ENCODE data around the gene ACSM3. TPM values are rescaled to one million over a fixed set of nuclear protein-coding genes. Genes with fewer than 3 reads are reported as not detected.

ACSM3 gene
- total and polyA plus RNA-seq, 9 of the 15 experiments (the other 6 are each of a cell fraction or from before 2014, with no cell fraction given): 112 to 420 (median 182) TPM

DNA sequence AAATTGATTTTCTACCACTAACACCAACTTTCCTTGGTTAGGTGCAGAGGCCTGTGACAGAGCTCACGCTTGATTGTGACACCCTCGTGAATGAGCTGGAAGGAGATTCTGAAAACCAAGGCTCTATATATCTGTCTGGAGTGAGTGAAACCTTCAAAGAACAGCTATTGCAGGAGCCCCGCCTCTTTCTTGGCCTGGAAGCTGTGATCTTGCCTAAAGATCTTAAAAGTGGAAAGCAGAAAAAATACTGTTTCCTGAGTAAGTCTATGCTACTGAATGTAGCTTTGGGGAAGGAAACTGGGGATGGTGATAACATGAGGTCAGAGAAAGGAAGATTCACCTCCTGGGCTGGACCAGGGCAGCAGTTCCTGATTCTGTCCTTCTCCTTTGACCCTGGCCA is 80.8 kb downstream of the ACSM3 start:
- intact Hi-C loops (cut with micrococcal nuclease): no loop called here
- Histone ChIP-seq H3K27me3 (ENCODE audit: control insufficient read depth in 2 of 2, insufficient read depth in 2 of 2, low read length in 2 of 2) (no peaks in the 10 kb centered on the region), H3K36me3 (ENCODE audit: control insufficient read depth, insufficient read depth, low read length) (peaks cover 76% of the 10 kb centered on the region; the same call in 2 of the 3 replicates), H3K79me2 (ENCODE audit: control insufficient read depth, insufficient read depth, low read length) (no peaks in the 10 kb centered on the region), H3K9me3 (replicated peaks; ENCODE audit: control insufficient read depth, insufficient read depth, low read depth, low read length) (no peaks in the 10 kb centered on the region), H3K4me1 (replicated peaks in 1 of 2; ENCODE audit: control insufficient read depth in 2 of 2, insufficient read depth in 2 of 2, low read length in 2 of 2) (no peaks in the 10 kb centered on the region), H2AFZ (ENCODE audit: low read depth, low read length) (no peak overlapping the region), H3K27ac (ENCODE audit: extremely low read depth, low read depth, low read length) (no peak overlapping the region), H4K20me1 (replicated peaks; ENCODE audit: control insufficient read depth, insufficient read depth, low read length) (no peaks in the 10 kb centered on the region), H3K4me2 (ENCODE audit: insufficient read depth, low read length) (no peak overlapping the region), H3K4me3 (no peak overlapping the region), H3K9ac (ENCODE audit: insufficient read depth in 1 of 2, low read depth in 2 of 2, low read length in 2 of 2) (no peak overlapping the region), H3K9me1 (ENCODE audit: control insufficient read depth, insufficient read depth, low read length) (no peaks in the 10 kb centered on the region)
- ATAC-seq: no peak
- in situ Hi-C loops (cut with MboI): no loop called here
- FAIRE-seq: no peak
- BruUV-seq (replicated peaks): no TSS peak
- DNase-seq (ENCODE audit: extremely low read depth in 1 of 4, low spot score in 3 of 4): no peak
- 72% methylated on average over 3 of the region's 3 CpGs for WGBS (ENCODE audit: insufficient coverage, low coverage, missing lambda C conversion rate)
- ChIA-PET POLR2A (interaction anchor here (0.5 to 0.9 kb wide), 3 partner anchors 23 to 63 kb away, joined by 3 read pairs; no protein-coding TSS in a partner anchor), CTCF (ENCODE audit: low intra/inter-chr PET ratio) (no interaction called here)
- no peak for TF ChIP-seq NFE2L1 (tag; IDR thresholded peaks at IDR 0.05; ENCODE audit: borderline replicate concordance, low read depth)
- TF ChIP-seq, protein P1, sequence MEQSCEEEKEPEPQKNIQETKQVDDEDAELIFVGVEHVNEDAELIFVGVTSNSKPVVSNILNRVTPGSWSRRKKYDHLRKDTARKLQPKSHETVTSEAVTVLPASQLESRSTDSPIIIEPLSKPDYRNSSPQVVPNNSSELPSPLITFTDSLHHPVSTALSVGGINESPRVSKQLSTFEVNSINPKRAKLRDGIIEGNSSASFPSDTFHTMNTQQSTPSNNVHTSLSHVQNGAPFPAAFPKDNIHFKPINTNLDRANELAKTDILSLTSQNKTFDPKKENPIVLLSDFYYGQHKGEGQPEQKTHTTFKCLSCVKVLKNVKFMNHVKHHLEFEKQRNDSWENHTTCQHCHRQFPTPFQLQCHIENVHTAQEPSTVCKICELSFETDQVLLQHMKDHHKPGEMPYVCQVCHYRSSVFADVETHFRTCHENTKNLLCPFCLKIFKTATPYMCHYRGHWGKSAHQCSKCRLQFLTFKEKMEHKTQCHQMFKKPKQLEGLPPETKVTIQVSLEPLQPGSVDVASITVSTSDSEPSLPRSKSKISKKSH (CRISPR knock-in tag; IDR thresholded peaks at IDR 0.05): no peak
- TF ChIP-seq ELF1 (tag; IDR thresholded peaks at IDR 0.05): no peak
- no peak for TF ChIP-seq ZNF512 (tag; IDR thresholded peaks at IDR 0.05)
- no peak for TF ChIP-seq EHMT2 (IDR thresholded peaks at IDR 0.05)

Measured in K562 (cell line).